Calu3 (cell line): ENCODE measurements around the gene VWC2. TPM values are rescaled to one million over a fixed set of nuclear protein-coding genes. Genes with fewer than 3 reads are reported as not detected.

Source experiments
- BruUV-seq: library from RNA; stranded (reverse); fragments of 400-500 nt; replicated peaks from 2 replicates; lab custom pipeline; 2021; lab: Mats Ljungman, UMichigan
- CTCF ChIA-PET: fragments of 300-600 bp; sonication (Branson Sonifier 250); formaldehyde crosslinking; loops from one replicate; lab custom pipeline; 2022; ENCODE audit warnings: antibody characterized with exemption; lab: Charles Lee
- DNase-seq: peaks from one replicate; pipeline ENCODE4 v3.0.0; 2022
- H3K27ac Mint-ChIP-seq: one replicate; pipeline ENCODE4 v1.8.0; 2022; ENCODE audit warnings: mixed read lengths; ENCODE audit not compliant: unreplicated experiment
- H3K27me3 Mint-ChIP-seq: one replicate; pipeline ENCODE4 v1.8.0; 2022; ENCODE audit warnings: mixed read lengths; ENCODE audit not compliant: unreplicated experiment
- H3K36me3 Mint-ChIP-seq: one replicate; pipeline ENCODE4 v1.8.0; 2022; ENCODE audit warnings: mild to moderate bottlenecking, moderate library complexity, mixed read lengths; ENCODE audit not compliant: insufficient read depth, unreplicated experiment
- H3K4me1 Mint-ChIP-seq: one replicate; pipeline ENCODE4 v1.8.0; 2022; ENCODE audit warnings: mild to moderate bottlenecking, low read depth, mixed read lengths; ENCODE audit not compliant: unreplicated experiment
- H3K4me3 Mint-ChIP-seq: one replicate; pipeline ENCODE4 v1.8.0; 2022; ENCODE audit warnings: mild to moderate bottlenecking, low read depth, moderate library complexity, mixed read lengths; ENCODE audit not compliant: unreplicated experiment
- H3K9me3 Mint-ChIP-seq: one replicate; pipeline ENCODE4 v1.8.0; 2022; ENCODE audit warnings: low read depth, mixed read lengths; ENCODE audit not compliant: unreplicated experiment
- CTCF ChIP-seq: fragments of 200-600 bp; IDR thresholded peaks from one replicate; pipeline ENCODE4 v1.8.0; 2022; ENCODE audit warnings: antibody characterized with exemption; ENCODE audit not compliant: unreplicated experiment
- intact Hi-C: fragments of 100-400 bp; cut with micrococcal nuclease; formaldehyde crosslinking; loops from one replicate; pipeline ENCODE4 v1.10.0; 2022; ENCODE audit not compliant: unreplicated experiment
- total RNA-seq: library from RNA; stranded (reverse); gene quantifications from 2 replicates; pipeline ENCODE4 v1.2.3, GENCODE V29; 2022

Gene VWC2
- total RNA-seq, 1 experiment from 2014 or later = not detected

GRCh38 chr7:49928787-49929186 is 155.3 kb downstream of the VWC2 start:
- CTCF ChIA-PET = no interaction called here
- no peaks in the 10 kb centered on the region for H3K36me3 Mint-ChIP-seq
- no peak overlapping the region for H3K4me3 Mint-ChIP-seq
- BruUV-seq = no TSS peak
- H3K27me3 Mint-ChIP-seq = no peaks in the 10 kb centered on the region
- H3K27ac Mint-ChIP-seq = no peak overlapping the region
- DNase-seq = no peak
- peaks cover 17% of the 10 kb centered on the region for H3K9me3 Mint-ChIP-seq
- intact Hi-C loops = no loop called here
- H3K4me1 Mint-ChIP-seq = no peaks in the 10 kb centered on the region
- no peak for TF ChIP-seq CTCF

DNA sequence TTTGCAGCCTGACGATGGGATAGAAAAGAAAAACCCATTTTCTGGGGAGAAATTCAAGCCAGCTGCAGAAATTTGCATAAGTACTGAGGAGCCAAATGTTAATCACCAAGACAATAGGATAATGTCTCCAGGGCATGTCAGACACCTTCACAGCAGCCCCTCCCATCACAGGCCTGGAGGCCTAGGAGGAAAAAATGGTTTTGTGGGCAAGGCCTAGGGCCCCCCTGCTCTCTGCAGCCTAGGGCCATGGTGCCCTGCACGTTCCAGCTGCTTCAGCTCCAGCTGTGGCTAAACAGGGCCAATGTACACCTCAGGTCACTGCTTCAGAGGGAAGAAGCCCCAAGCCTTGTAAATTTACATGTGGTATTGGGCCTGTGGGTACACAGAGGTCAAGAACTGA is 158.2 kb downstream of the VWC2 start:
- intact Hi-C loops = no loop called here
- H3K9me3 Mint-ChIP-seq = peaks cover 20% of the 10 kb centered on the region
- no peaks in the 10 kb centered on the region for H3K27me3 Mint-ChIP-seq
- CTCF ChIA-PET = interaction anchor here (0.5 kb wide), 1 partner anchor 90 kb away, joined by 3 read pairs; no protein-coding TSS in a partner anchor
- no TSS peak for BruUV-seq
- H3K36me3 Mint-ChIP-seq = no peaks in the 10 kb centered on the region
- H3K27ac Mint-ChIP-seq = no peak overlapping the region
- no peaks in the 10 kb centered on the region for H3K4me1 Mint-ChIP-seq
- TF ChIP-seq CTCF = no peak
- no peak overlapping the region for H3K4me3 Mint-ChIP-seq
- no peak for DNase-seq

- DNase-seq = no peak
- no peak for TF ChIP-seq CTCF
- H3K4me1 Mint-ChIP-seq = no peaks in the 10 kb centered on the region
- intact Hi-C loops = no loop called here
- CTCF ChIA-PET = no interaction called here
- peaks cover 14% of the 10 kb centered on the region for H3K9me3 Mint-ChIP-seq
- no peaks in the 10 kb centered on the region for H3K36me3 Mint-ChIP-seq
- no TSS peak for BruUV-seq
- no peaks in the 10 kb centered on the region for H3K27me3 Mint-ChIP-seq
- H3K4me3 Mint-ChIP-seq = no peak overlapping the region
- no peak overlapping the region for H3K27ac Mint-ChIP-seq
Observed at GRCh38 chr7:49937608-49938007, 164.2 kb downstream of the VWC2 start.
